ENCODE data around the gene MAP3K20. TPM values are rescaled to one million over a fixed set of nuclear protein-coding genes. Genes with fewer than 3 reads are reported as not detected.
"Not testable (repeated sequence)": the region's sequence is repeated elsewhere in the genome, so short reads cannot be mapped to it uniquely, and the experiment has no call there.

MAP3K20 gene
- total RNA-seq, 4 donors from 2014 or later: 6.8 to 32.2 (median 15.3) TPM

- TF ChIP-seq POLR2A (IDR thresholded peaks at IDR 0.05) (no peak), CTCF (IDR thresholded peaks at IDR 0.05) (no peak)
- H3K4me3 ChIP-seq: no peak overlapping the region
- no peak for DNase-seq
- no peak overlapping the region for H3K27ac ChIP-seq
- H3K27me3 ChIP-seq: no peaks in the 10 kb centered on the region
- H3K4me1 ChIP-seq: no peaks in the 10 kb centered on the region
- peaks cover 0 to 25% (median 5%) of the 10 kb centered on the region in 4 donors for H3K9me3 ChIP-seq
- H3K36me3 ChIP-seq: no peaks in the 10 kb centered on the region
Observed at GRCh38 chr2:173298536-173299097, 223.0 kb downstream of the MAP3K20 start.

- H3K4me1 ChIP-seq: no peaks in the 10 kb centered on the region
- no peaks in the 10 kb centered on the region for H3K36me3 ChIP-seq
- H3K9me3 ChIP-seq: peaks cover 0 to 25% (median 5%) of the 10 kb centered on the region in 4 donors
- DNase-seq: no peak
- H3K27me3 ChIP-seq: no peaks in the 10 kb centered on the region
- no peak for TF ChIP-seq POLR2A (IDR thresholded peaks at IDR 0.05)
- no peak for TF ChIP-seq CTCF (IDR thresholded peaks at IDR 0.05)
- H3K27ac ChIP-seq: no peak overlapping the region
- no peak overlapping the region for H3K4me3 ChIP-seq
Observed at GRCh38 chr2:173299764-173300163, 224.1 kb downstream of the MAP3K20 start.

- Histone ChIP-seq H3K27me3 (no peaks in the 10 kb centered on the region), H3K9me3 (peaks cover 0 to 25% (median 5%) of the 10 kb centered on the region in 4 donors), H3K27ac (no peak overlapping the region), H3K36me3 (no peaks in the 10 kb centered on the region), H3K4me3 (no peak overlapping the region), H3K4me1 (no peaks in the 10 kb centered on the region)
- no peak for DNase-seq
- no peak for TF ChIP-seq POLR2A (IDR thresholded peaks at IDR 0.05)
- no peak for TF ChIP-seq CTCF (IDR thresholded peaks at IDR 0.05)
Observed at GRCh38 chr2:173300458-173300857, 224.8 kb downstream of the MAP3K20 start.

GRCh38 chr2:173301549-173301948, 225.9 kb downstream of the MAP3K20 start:
- H3K36me3 ChIP-seq, H3K27ac ChIP-seq, H3K4me1 ChIP-seq, DNase-seq, H3K4me3 ChIP-seq, H3K27me3 ChIP-seq: not testable (repeated sequence)
- H3K9me3 ChIP-seq: peaks cover 0 to 25% (median 5%) of the 10 kb centered on the region in 4 donors

- Histone ChIP-seq H3K4me3 (no peak overlapping the region), H3K27me3 (no peaks in the 10 kb centered on the region), H3K4me1 (no peaks in the 10 kb centered on the region), H3K9me3 (peaks cover 0 to 3% (median 0%) of the 10 kb centered on the region in 4 donors), H3K27ac (no peak overlapping the region), H3K36me3 (no peaks in the 10 kb centered on the region)
- no peak for TF ChIP-seq CTCF (IDR thresholded peaks at IDR 0.05)
- DNase-seq: no peak
Observed at GRCh38 chr2:173305303-173305702, 229.7 kb downstream of the MAP3K20 start.

GRCh38 chr2:173307293-173307692, 231.6 kb downstream of the MAP3K20 start:
- Histone ChIP-seq H3K4me3 (no peak overlapping the region), H3K9me3 (no peaks in the 10 kb centered on the region), H3K27ac (no peak overlapping the region), H3K36me3 (no peaks in the 10 kb centered on the region), H3K27me3 (no peaks in the 10 kb centered on the region), H3K4me1 (no peaks in the 10 kb centered on the region)
- TF ChIP-seq CTCF (IDR thresholded peaks at IDR 0.05): no peak
- TF ChIP-seq POLR2A (IDR thresholded peaks at IDR 0.05): no peak
- no peak for DNase-seq

- H3K27me3 ChIP-seq, DNase-seq, H3K27ac ChIP-seq, H3K4me3 ChIP-seq, H3K36me3 ChIP-seq, H3K4me1 ChIP-seq, H3K9me3 ChIP-seq: not testable (repeated sequence)
Observed at GRCh38 chr2:173309370-173309769, 233.7 kb downstream of the MAP3K20 start.

Data from Peyer's patch (tissue), 4 donors.